HepG2 (cell line): ENCODE data around the gene CNOT6. TPM values are rescaled to one million over a fixed set of nuclear protein-coding genes. Genes with fewer than 3 reads are reported as not detected.

Source experiments
- ATAC-seq: fragments of 200-7000 bp; cut with Tn5 transposase; 3 replicates; pipeline ENCODE4 v1.9.1; 2020; ENCODE audit warnings: mild to moderate bottlenecking, moderate library complexity
- BruUV-seq: library from RNA; stranded (reverse); fragments of 400-500 nt; replicated peaks from 2 replicates; lab custom pipeline; 2021; lab: Mats Ljungman, UMichigan
- CTCF ChIA-PET: fragments of 300-600 bp; formaldehyde crosslinking; extraction: SDS; loops from one replicate; lab custom pipeline; 2021; ENCODE audit warnings: low total read pairs, inconsistent platforms, low intra/inter-chr PET ratio; lab: Yijun Ruan, JAX
- POLR2A ChIA-PET: fragments of 350-600 bp; sonication (Branson Sonifier 250); formaldehyde crosslinking; loops from one replicate; lab custom pipeline; 2020; ENCODE audit warnings: antibody characterized with exemption, inconsistent platforms; lab: Yijun Ruan, JAX
- DNase-seq: peaks from one replicate; pipeline ENCODE4 v3.0.0-alpha.2; 2015; ENCODE audit warnings: low spot score
- FAIRE-seq: peaks from 3 replicates; lab custom pipeline; 2011; peaks lifted over from hg19 to GRCh38; lab: Jason Lieb, UNC
- H2AFZ ChIP-seq: one replicate; pipeline ENCODE4 v1.6.1; 2011; ENCODE audit warnings: low read length, inconsistent platforms
- H3K27ac ChIP-seq: fragments of 300-600 bp; 3 replicates; pipeline ENCODE4 v1.8.0; 2011; ENCODE audit warnings: mixed run types, mild to moderate bottlenecking, mixed read lengths, low read length, inconsistent platforms; ENCODE audit not compliant: insufficient read depth; ENCODE audit errors: extremely low read length
- H3K27me3 ChIP-seq, 2 experiments: fragments of 200-600 bp in 1 of 2; 2 replicates in 1 of 2; 3 replicates in 1 of 2; pipeline versions ENCODE4 v1.6.0 to v1.8.0; 2011; ENCODE audit warnings: low read length in 2 of 2, mild to moderate bottlenecking in 2 of 2, moderate library complexity in 2 of 2, inconsistent platforms in 1 of 2; ENCODE audit not compliant: insufficient read depth in 2 of 2, control insufficient read depth in 1 of 2
- H3K36me3 ChIP-seq, 2 experiments: fragments of 200-600 bp in 1 of 2; replicated peaks in 1 of 2; 2 replicates in 1 of 2; 3 replicates in 1 of 2; pipeline versions ENCODE4 v1.5.1 to v1.8.0; 2011; ENCODE audit warnings: low read length in 2 of 2, inconsistent platforms in 1 of 2; ENCODE audit not compliant: insufficient read depth in 2 of 2, control insufficient read depth in 1 of 2
- H3K4me1 ChIP-seq: 2 replicates; pipeline ENCODE4 v1.5.1; 2012; ENCODE audit warnings: low read length, inconsistent platforms; ENCODE audit not compliant: insufficient read depth
- H3K4me2 ChIP-seq: 2 replicates; pipeline ENCODE4 v1.6.0; 2011; ENCODE audit warnings: low read depth, low read length, inconsistent platforms
- H3K4me3 ChIP-seq, 3 experiments: fragments of 200-600 bp in 1 of 3; sonication (generic), shearing (Covaris generic) in 1 of 3; replicated peaks in 1 of 3; 2 replicates each; pipeline ENCODE4 v1.5.1; 2011 to 2016; ENCODE audit warnings: low read length in 3 of 3, inconsistent platforms in 2 of 3, low read depth in 2 of 3, mild to moderate bottlenecking in 2 of 3, control low read depth in 1 of 3, mixed read lengths in 1 of 3; ENCODE audit not compliant: insufficient read depth in 1 of 3
- H3K79me2 ChIP-seq: one replicate; pipeline ENCODE4 v1.6.1; 2011; ENCODE audit warnings: low read length, inconsistent platforms; ENCODE audit not compliant: insufficient read depth
- H3K9ac ChIP-seq: 2 replicates; pipeline ENCODE4 v1.6.0; 2011; ENCODE audit warnings: mild to moderate bottlenecking, low read depth, low read length, inconsistent platforms; ENCODE audit not compliant: insufficient read depth
- H3K9me3 ChIP-seq: 2 replicates; pipeline ENCODE4 v1.5.1; 2012; ENCODE audit warnings: mild to moderate bottlenecking, low read length
- H4K20me1 ChIP-seq: 2 replicates; pipeline ENCODE4 v1.6.0; 2011; ENCODE audit warnings: inconsistent platforms, mild to moderate bottlenecking, low read length, moderate library complexity; ENCODE audit not compliant: insufficient read depth
- KLF12 ChIP-seq: sonication (generic); formaldehyde crosslinking; IDR thresholded peaks from 2 replicates; pipeline ENCODE4 v1.4.0; 2020; ENCODE audit warnings: missing genetic modification reagents, borderline replicate concordance
- SAP130 ChIP-seq: IDR thresholded peaks from 2 replicates; pipeline ENCODE4 v1.6.1; 2016; ENCODE audit warnings: low read depth
- SNRNP70 ChIP-seq: fragments of 200-400 bp; formaldehyde crosslinking; IDR thresholded peaks from 2 replicates; pipeline ENCODE4 v1.6.1; 2017; ENCODE audit warnings: mild to moderate bottlenecking, low read depth, low read length, moderate library complexity
- ZBTB10 ChIP-seq: sonication (generic); formaldehyde crosslinking; IDR thresholded peaks from 2 replicates; pipeline ENCODE4 v1.4.0; 2020; ENCODE audit warnings: missing genetic modification reagents, borderline replicate concordance
- ZKSCAN1 ChIP-seq: fragments of 150-350 bp; IDR thresholded peaks from 2 replicates; pipeline ENCODE4 v1.6.1; 2014; ENCODE audit warnings: low read length
- ZNF629 ChIP-seq: sonication (generic); formaldehyde crosslinking; conservative IDR thresholded peaks from 2 replicates; pipeline ENCODE4 v1.5.0; 2020; ENCODE audit warnings: missing genetic modification reagents
- WGBS: methylation state at CpG from one replicate; pipeline ENCODE4 v1.1.6; 2017; ENCODE audit warnings: low lambda C conversion rate; 5-methylcytosine and 5-hydroxymethylcytosine counted together
- in situ Hi-C: cut with HindIII; loops from 2 replicates; pipeline ENCODE4 v1.10.0; 2017; ENCODE audit warnings: low pct_unique_long_range_greater_than_20kb; ENCODE audit not compliant: extremely low pct_ligation_motif_present
- intact Hi-C: fragments of 100-400 bp; cut with micrococcal nuclease; formaldehyde crosslinking; loops from one replicate; pipeline ENCODE4 v1.10.0; 2022; ENCODE audit not compliant: unreplicated experiment
- polyA plus RNA-seq, 8 experiments: library from polyadenylated mRNA; depleted of rRNA in 3 of 8; stranded (reverse) in 7 of 8; unstranded in 1 of 8; fragments of >200 nt; fragmentation: Illumina TruSeq in 4 of 8; extraction: Trizol in 4 of 8; gene quantifications; 2 replicates each; pipeline versions ENCODE4 v1.2.1 to v1.2.3, GENCODE V29; 2011 to 2016; ENCODE audit warnings: low read depth in 4 of 8, missing spikeins in 1 of 8, mixed read lengths in 1 of 8; ENCODE audit not compliant: insufficient read depth in 1 of 8
- total RNA-seq, 5 experiments: library from RNA; depleted of rRNA; stranded (reverse); fragments of >200 nt; fragmentation: Illumina TruSeq; extraction: Trizol; gene quantifications; 2 replicates each; pipeline ENCODE4 v1.2.3, GENCODE V29; 2016; ENCODE audit warnings: low read depth in 1 of 5
- TF ChIP-seq, protein P1 (sequence below): sonication (generic); formaldehyde crosslinking; IDR thresholded peaks from 2 replicates; pipeline ENCODE4 v1.4.0; 2020; ENCODE audit warnings: mild to moderate bottlenecking, missing genetic modification reagents
- TF ChIP-seq, protein P2 (sequence below): sonication (generic); formaldehyde crosslinking; IDR thresholded peaks from 2 replicates; pipeline ENCODE4 v1.5.1; 2020; ENCODE audit warnings: mild to moderate bottlenecking, missing genetic modification reagents, moderate library complexity
- TF ChIP-seq, protein P3 (sequence below), 2 experiments: IDR thresholded peaks; 2 replicates each; pipeline ENCODE4 v1.6.1; 2011 to 2012; ENCODE audit warnings: low read length in 2 of 2, borderline replicate concordance in 1 of 2, low read depth in 1 of 2, mild to moderate bottlenecking in 1 of 2, moderate library complexity in 1 of 2

The CNOT6 gene
- total and polyA plus RNA-seq, 2 of the 13 experiments (the other 11 are each of a cell fraction or from before 2014, with no cell fraction given) = 8.8 to 9.1 TPM

- TF ChIP-seq, protein P1, sequence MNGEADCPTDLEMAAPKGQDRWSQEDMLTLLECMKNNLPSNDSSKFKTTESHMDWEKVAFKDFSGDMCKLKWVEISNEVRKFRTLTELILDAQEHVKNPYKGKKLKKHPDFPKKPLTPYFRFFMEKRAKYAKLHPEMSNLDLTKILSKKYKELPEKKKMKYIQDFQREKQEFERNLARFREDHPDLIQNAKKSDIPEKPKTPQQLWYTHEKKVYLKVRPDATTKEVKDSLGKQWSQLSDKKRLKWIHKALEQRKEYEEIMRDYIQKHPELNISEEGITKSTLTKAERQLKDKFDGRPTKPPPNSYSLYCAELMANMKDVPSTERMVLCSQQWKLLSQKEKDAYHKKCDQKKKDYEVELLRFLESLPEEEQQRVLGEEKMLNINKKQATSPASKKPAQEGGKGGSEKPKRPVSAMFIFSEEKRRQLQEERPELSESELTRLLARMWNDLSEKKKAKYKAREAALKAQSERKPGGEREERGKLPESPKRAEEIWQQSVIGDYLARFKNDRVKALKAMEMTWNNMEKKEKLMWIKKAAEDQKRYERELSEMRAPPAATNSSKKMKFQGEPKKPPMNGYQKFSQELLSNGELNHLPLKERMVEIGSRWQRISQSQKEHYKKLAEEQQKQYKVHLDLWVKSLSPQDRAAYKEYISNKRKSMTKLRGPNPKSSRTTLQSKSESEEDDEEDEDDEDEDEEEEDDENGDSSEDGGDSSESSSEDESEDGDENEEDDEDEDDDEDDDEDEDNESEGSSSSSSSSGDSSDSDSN = no peak
- TF ChIP-seq SAP130 (CRISPR knock-in tag) (no peak), ZNF629 (CRISPR knock-in tag) (no peak)
Observed at GRCh38 chr5:180621311-180621710, 127.1 kb downstream of the CNOT6 start (continued).

DNA sequence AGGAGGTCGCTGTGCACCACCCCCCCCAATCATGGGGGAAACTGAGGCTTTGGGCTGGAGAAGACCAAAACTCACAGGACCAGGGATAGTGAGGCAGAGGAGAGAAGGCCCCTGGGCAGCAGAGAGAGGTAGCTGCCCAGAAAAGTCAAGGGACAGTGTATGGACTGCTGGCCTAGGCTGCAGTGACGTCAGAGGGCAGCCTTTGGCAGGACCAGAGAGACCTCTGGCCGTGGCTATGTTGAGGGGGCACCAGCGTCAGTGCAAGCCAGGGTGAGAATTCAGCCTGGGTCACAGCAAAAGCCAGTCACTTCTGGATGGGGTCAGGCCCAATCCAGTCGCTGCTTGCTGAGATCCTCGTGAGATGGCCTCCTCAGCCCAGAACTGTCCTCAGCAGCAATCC, 128.7 kb downstream of the CNOT6 start:
- Histone ChIP-seq H3K9ac (no peak overlapping the region), H2AFZ (no peak overlapping the region), H3K9me3 (no peaks in the 10 kb centered on the region), H3K27me3 (peaks cover 16 to 64% of the 10 kb centered on the region in 2 experiments; a peak in 4 of 5 replicates), H3K4me1 (no peaks in the 10 kb centered on the region), H4K20me1 (no peaks in the 10 kb centered on the region), H3K4me2 (no peak overlapping the region), H3K27ac (no peak overlapping the region), H3K36me3 (no peaks in the 10 kb centered on the region), H3K4me3 (no peak overlapping the region), H3K79me2 (no peaks in the 10 kb centered on the region)
- intact Hi-C loops = no loop called here
- WGBS = 0% methylated on average over 2 of the region's 6 CpGs
- no peak for DNase-seq
- ChIA-PET CTCF (no interaction called here), POLR2A (no interaction called here)
- in situ Hi-C loops = no loop called here
- ATAC-seq = no peak
- FAIRE-seq = no peak
- BruUV-seq = no TSS peak
- TF ChIP-seq, protein P2, sequence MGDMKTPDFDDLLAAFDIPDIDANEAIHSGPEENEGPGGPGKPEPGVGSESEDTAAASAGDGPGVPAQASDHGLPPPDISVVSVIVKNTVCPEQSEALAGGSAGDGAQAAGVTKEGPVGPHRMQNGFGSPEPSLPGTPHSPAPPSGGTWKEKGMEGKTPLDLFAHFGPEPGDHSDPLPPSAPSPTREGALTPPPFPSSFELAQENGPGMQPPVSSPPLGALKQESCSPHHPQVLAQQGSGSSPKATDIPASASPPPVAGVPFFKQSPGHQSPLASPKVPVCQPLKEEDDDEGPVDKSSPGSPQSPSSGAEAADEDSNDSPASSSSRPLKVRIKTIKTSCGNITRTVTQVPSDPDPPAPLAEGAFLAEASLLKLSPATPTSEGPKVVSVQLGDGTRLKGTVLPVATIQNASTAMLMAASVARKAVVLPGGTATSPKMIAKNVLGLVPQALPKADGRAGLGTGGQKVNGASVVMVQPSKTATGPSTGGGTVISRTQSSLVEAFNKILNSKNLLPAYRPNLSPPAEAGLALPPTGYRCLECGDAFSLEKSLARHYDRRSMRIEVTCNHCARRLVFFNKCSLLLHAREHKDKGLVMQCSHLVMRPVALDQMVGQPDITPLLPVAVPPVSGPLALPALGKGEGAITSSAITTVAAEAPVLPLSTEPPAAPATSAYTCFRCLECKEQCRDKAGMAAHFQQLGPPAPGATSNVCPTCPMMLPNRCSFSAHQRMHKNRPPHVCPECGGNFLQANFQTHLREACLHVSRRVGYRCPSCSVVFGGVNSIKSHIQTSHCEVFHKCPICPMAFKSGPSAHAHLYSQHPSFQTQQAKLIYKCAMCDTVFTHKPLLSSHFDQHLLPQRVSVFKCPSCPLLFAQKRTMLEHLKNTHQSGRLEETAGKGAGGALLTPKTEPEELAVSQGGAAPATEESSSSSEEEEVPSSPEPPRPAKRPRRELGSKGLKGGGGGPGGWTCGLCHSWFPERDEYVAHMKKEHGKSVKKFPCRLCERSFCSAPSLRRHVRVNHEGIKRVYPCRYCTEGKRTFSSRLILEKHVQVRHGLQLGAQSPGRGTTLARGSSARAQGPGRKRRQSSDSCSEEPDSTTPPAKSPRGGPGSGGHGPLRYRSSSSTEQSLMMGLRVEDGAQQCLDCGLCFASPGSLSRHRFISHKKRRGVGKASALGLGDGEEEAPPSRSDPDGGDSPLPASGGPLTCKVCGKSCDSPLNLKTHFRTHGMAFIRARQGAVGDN (CRISPR knock-in tag) = no peak
- no peak for TF ChIP-seq KLF12 (CRISPR knock-in tag)
- TF ChIP-seq ZBTB10 = no peak
- TF ChIP-seq, protein P3, sequence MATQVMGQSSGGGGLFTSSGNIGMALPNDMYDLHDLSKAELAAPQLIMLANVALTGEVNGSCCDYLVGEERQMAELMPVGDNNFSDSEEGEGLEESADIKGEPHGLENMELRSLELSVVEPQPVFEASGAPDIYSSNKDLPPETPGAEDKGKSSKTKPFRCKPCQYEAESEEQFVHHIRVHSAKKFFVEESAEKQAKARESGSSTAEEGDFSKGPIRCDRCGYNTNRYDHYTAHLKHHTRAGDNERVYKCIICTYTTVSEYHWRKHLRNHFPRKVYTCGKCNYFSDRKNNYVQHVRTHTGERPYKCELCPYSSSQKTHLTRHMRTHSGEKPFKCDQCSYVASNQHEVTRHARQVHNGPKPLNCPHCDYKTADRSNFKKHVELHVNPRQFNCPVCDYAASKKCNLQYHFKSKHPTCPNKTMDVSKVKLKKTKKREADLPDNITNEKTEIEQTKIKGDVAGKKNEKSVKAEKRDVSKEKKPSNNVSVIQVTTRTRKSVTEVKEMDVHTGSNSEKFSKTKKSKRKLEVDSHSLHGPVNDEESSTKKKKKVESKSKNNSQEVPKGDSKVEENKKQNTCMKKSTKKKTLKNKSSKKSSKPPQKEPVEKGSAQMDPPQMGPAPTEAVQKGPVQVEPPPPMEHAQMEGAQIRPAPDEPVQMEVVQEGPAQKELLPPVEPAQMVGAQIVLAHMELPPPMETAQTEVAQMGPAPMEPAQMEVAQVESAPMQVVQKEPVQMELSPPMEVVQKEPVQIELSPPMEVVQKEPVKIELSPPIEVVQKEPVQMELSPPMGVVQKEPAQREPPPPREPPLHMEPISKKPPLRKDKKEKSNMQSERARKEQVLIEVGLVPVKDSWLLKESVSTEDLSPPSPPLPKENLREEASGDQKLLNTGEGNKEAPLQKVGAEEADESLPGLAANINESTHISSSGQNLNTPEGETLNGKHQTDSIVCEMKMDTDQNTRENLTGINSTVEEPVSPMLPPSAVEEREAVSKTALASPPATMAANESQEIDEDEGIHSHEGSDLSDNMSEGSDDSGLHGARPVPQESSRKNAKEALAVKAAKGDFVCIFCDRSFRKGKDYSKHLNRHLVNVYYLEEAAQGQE (IDR thresholded peaks at IDR 0.05; ENCODE audit: borderline replicate concordance in 1 of 2, low read depth in 1 of 2, low read length in 2 of 2) = no peak
- no peak for TF ChIP-seq ZKSCAN1
- TF ChIP-seq SNRNP70 = no peak
